GM19397 (cell line): ENCODE results near the gene SOX6.

Source experiments
- ATAC-seq: cut with Tn5 transposase; IDR thresholded peaks from one replicate; pipeline ENCODE4 v1.9.1; 2021; ENCODE audit warnings: mild to moderate bottlenecking, moderate library complexity; ENCODE audit not compliant: unreplicated experiment

Gene SOX6

DNA sequence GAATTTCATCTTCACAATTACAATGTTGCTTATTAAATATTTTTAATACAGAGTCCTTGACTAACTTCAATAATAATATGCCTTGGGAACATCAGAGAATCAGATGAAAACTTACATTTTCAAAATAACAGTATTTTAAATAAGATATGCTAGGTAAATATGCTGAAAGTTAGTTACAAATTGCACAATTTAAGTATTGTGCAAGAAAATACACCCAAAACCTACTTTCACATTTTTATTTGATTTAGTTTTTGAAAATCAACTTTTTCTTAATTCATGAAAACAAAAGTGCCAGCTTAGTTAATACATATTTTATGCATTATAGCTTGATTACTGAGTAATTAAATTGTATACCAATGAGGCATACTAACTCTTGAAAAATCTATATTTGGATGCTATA, 76.8 kb downstream of the SOX6 start:
- ATAC-seq, result no peak

DNA sequence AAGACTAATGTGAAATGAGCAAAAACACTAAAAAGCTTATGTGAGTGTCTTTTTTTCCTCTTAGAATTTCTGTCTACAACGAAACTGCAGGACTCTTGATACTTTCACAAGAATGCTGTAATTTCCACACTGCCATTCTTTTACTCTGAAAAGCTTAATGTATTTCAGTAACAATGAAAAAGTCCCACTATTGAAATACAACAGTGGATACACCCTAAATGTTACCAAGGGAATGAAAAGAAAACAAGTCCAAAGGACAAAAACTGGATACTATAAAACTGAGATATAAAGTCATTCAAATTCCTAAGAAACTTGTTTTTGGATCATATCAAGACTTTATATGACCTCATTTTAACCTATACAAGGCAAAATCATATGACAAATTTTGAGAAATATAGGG, 77.4 kb downstream of the SOX6 start:
- ATAC-seq, result no peak

DNA sequence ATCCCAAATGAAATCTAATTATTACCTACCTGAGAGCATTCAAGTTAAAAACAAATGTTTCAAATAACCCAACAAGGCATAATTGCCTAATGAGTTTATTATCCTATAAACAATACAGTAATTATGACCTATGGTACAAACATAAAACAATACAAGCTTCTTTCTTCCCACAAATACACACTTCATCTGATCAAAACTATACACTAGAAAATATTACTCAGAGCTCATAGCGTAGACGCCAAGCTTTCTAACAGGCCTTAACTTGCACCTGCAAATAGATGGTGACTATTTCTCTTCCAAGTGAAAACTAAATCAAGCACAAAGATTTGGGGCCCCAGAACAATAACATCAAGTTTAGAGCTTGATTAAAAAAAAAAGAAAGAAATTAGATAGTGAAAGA, 78.1 kb downstream of the SOX6 start:
- no peak for ATAC-seq

DNA sequence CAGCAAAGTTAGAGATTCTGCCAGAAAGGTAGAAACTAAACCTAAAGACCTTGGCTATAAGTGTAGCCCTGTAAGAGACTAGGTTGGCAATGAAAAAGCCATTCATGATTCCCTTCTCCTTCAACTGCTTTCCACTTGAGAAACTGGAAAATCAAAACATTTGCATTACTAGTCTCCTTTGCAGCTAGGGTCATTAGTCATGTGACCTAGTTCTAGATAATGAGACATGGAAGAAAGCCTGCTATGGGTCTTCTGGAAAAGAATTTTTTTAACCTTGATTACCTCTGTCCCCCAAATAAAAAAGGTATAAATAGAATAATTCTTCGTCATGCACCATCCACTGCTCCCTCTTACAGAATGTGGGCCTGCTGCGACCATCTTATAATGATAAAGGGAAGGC, 80.1 kb downstream of the SOX6 start:
- no peak for ATAC-seq

DNA sequence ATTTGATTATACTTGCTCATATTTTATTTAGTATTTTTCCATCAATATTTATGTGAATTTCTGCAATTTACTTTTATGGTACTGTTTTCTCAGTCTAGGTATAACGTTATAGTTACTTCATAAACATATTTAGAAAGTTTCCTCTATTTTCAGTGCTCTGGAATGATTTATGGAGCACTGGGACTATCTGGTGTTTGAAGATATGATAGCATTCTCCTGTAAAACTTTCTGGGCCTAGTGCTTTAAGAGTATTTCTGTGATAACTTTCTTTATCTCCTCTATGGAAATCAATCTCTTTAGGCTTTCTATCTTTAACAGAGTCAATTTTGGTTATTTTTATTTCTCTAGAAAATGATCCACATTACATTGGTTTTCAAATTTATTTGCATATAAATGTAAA, 85.1 kb downstream of the SOX6 start:
- no peak for ATAC-seq

DNA sequence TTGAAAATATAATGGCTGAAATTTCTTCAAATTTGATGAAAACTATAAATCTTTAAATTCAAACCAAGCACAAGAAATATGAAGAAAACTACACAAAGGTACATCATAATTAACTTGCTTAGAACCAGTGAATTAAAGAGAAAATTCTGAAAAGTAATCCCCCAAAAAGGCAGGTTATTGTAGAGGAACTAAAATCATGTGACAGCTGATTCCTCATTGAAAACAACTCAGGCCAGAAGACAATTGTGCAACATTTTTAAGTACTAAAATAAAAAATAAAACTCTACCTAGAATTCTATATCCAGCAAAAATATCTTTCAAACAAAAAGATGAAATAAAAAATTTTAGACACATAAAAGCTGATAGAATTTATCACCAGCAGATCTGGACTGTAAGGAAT, 90.3 kb downstream of the SOX6 start:
- no peak for ATAC-seq

DNA sequence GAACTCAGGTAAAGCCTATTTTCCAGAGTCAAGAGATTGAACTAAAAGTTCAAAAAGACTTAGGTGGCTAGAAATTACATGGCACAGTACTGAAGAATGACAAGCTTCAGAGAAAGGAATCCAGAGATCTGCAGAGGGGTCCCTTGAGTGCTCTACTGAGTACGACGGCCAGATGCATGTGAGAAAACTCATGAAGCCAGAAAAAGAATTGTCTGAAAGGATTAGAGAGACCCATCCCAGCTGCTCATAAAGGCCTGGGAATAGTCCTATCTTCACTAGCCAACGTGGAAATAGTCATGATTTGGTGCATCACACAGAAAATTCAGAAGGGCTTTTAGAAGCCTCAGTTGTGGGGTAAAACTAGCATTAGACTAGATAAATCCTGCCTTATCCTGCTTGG, 91.3 kb downstream of the SOX6 start:
- ATAC-seq, result no peak

DNA sequence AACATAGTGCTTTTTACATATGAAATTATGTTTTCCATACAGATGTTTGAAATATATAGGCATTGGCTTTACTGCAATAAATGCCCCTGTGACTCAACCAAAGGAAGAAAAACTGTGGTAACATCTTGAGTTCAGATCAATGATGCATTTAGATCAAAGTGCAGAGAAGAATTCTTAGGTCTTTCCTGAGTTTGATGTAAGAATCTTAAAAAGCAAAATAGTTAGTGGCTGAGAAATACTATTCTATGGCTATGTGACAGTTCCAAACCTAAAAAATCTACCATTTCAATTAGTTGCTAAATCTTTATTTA, 93.7 kb downstream of the SOX6 start:
- no peak for ATAC-seq

DNA sequence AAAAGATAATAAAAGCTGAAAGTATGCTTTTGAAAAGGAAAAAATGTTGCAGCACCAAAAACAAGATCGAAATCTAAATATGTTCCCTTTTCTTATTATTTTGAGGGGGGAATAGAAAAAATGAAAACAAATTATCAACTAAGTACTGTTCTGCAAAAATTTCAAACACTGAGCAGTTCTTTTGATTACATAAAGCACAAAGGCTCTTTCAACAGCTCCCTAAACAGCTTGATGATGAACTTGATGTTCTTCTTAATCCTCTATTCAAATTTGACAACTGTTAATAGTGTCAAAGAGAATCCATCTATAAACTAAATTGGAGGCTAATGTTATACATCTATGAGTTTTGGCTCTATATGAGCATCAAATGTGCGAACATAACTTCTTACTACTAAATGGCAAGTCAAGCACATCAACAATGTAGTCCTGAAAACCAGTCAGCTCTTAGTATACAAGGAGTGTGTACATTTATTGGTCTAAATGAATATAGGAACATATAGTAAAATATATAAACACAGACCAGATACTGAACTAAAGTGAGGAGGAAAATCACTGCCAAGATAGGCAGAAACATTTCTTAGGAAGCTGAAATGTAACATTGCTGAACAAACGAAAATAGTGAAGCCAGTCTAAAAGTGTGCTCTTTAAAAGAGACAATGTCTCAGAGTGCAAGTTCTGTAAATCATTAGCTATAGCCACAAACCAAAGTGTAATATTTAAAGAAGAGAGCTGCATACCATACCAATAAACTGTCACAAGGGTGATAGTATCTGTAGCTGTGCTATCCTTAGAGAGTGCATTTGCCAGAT, 94.3 kb downstream of the SOX6 start:
- peak; percentile 94 for ATAC-seq

DNA sequence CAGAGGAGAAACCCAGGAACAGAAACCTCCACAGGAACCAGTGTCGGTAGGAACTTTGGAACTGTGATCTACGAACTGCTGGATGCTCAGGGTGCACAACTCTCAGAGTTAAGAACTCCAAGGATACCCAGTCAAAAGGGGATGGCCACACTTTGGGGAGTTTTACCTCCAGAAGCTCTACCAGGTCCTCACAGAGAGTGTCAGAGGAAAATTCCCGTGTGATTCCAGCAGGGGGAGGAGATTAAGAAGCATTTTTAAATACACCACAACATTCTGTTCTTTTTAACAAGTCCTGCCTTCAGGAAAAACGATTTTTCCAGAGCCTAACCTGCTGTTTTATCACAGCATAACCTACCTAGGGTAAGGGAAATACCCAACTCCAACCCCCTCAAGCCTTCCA, 104.0 kb downstream of the SOX6 start:
- no peak for ATAC-seq

DNA sequence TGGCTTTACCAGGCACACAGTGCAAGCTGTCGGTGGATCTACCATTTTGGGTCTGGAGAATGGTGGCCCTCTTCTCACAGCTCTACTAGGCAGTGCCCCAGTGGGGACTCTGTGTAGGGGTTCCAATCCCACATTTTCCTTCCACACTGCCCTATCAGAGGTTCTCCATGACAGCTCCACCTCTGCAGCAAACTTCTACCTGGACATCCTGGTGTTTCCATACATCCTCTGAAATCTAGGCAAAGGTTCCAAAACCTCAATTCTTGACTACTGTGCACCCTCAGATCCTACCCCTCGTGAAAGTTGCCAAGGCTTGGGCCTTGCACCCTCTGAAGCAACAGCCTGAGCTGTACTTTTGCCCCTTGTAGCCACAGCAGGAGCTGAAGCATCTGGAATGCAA, 108.1 kb downstream of the SOX6 start:
- ATAC-seq, result no peak

DNA sequence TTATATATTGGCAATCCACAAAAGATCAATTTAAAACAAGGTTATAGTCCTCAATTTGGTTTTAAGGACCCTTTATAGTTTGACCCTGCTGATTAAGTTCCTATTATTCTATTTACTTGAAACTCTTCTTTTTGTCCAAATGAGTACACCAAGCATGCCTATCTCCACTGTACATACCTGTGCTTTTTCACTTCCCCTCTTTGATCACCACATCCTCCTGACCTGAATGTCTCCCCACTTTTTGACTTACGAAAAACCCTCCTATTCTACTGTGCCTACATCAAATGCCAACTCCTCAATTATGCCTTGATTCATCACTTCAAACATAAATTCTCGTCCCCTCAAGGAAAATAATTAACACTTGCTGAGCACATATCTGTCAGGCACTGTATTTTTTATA, 113.5 kb downstream of the SOX6 start:
- ATAC-seq, result peak; percentile 76

DNA sequence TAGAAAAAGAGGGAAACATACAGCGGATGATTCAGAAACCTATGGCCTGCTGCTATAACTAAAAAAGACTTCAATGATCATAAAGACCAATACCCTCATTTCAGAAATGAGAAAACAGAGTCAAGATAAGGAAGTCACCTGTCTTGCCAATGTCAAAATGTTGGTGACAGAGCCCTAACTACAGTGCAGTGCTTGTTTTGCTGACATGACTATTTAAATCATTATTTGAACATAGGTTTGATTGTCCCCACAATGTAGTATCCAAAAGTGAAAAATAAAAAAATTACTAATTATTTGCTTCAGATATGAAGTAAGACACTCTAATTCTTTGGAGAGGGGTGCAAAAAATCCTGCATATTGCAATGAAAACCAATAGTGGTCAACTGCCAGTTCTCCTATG, 115.7 kb downstream of the SOX6 start:
- no peak for ATAC-seq

DNA sequence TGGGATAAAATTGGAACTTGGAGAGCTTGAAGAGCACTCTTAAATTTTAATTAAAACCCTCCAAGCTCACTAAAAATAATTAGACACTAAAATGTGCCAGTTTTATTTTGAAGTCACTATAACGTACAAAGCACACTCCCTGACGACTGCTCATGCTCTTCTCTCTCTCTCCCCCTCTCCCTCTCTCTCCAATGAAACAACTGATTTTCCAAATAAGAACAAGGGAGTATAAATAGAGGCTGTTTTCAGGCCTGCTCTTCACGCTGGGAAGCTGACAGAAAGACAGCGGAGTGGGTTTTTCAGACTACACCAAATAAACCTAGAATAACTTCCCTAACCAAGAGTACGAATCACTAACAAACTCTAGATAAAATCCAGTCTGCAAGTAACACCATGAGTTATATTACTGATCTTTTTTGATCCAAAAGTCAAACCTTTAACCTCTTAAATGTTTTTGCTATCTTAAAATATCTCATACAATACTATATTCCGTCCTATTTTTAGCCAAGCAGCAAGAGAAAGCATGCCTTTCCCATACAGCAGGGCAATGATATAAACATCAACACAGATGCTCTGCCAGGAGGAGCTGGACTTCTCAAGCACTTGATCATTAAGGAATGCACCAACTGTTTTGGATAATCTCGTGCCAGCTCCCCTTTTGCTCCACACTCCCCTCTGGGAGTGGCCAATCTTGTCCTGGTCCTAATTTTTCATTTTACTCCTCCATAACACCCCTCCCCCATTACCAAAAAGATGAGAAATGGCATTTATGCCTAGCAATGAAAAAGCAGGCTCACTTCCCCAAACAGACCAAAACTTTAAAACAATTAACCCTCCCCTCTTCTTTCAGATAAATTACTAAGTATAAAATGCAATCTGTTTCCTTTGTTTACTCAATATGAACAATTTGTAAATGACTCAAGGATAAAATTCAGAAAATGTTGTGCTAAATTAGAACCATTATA, 116.9 kb downstream of the SOX6 start:
- no peak for ATAC-seq

DNA sequence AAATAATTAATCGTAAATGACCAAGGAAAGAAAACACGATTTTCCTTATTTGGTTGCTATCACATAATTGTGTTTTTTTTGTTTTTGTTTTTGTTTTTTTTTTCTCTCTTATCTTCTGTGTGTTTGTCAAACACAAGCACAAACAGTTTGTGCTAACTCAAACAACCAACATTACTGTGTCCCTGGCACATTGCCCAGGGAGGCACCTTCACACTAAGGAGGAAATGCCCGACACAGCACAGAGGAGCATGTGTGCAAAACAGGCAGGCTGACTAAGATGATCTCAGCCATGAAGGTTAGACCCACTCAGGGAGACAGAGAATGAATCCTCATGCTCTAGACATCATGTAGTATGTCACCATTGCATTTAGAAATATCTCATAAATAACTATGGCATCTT, 130.1 kb downstream of the SOX6 start:
- ATAC-seq, result no peak

DNA sequence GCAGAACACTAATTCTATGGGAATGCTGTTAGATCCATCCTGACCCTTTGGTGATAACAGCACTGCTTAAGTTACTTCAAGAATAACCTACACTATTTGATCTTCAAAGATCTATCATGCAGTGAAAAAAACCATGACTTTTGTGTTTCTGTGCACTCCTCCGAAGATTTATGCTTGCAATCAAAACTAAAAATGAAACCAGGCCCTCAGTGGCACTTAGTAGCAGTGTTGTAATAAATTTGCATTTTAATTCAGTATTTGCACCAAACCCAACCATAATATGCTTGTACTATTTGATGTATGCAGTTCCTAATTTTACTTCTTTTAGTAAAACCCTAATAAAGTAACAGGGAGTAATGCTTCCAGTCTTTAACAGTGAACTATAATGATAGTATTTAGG, 130.7 kb downstream of the SOX6 start:
- no peak for ATAC-seq

DNA sequence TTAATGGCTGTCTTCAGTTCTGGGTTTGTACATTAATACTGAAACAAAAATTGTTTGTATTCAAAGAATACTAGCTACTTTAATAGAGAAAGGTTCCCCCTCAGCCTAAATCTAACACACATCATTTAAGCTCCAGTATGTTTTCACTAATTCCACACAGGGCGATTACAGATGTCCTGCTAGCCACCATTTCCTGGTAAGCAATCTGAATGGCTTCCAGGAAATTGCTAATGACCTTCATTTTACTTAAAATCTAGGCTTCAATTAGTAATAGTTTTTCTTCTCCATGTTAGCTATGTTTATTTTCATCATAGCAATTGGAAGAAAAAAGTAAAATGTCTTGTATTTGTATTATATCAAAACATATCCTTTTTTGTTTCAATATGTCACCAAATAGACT, 132.8 kb downstream of the SOX6 start:
- ATAC-seq, result no peak

DNA sequence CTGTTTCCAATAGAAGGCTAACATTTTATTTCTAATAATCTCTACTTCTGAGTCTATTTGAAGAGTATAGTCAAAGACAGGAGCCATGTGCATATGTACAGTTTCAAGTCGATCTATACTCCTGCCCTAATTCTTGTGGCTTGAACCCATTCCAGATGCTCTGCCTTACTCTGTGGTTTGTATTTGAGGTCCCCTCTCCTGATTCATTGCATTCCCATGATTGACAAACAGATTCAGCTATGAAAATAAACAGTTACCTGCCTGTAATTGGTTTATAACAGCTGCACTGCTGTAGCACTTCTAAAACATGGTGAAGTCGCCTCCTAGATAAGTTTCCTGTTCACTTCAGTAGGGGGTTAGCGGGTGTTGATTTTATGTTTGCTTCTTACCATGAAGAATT, 138.7 kb downstream of the SOX6 start:
- no peak for ATAC-seq

DNA sequence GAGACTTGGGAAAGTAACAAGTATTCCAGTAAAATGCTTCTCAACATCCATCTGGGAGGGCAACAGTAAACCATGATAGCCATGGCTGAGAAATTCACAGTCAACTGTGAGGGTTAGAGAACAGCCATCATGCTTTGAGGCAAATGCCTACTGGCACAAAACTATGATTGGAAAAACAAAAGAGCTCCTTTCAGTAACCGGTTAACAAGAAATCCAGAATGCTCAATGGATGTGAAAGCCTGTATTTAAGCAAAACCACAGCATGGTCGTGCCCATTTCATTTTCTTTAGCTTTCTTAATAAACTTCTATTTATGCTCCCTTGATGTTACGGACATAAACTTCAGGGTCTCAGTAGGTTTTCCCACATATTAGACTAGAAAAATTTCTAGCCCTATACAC, 139.5 kb downstream of the SOX6 start:
- no peak for ATAC-seq

DNA sequence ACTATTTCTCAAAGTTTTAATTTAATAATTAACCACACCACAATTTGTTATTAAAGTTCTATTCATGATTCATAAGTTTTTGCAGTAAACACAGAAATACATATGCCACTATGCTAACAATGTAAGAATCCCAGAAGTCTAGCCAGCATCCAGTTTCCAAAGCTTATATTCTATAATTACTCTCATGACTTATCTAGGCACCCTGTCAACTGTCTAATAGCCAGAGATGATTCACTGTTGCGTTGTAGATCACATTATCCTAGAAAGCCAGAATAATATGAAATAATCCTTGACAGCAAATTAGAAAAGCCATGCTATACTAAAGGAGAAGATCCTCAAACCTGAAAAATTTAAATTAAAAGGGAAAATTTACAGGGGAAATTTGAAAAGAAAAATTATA, 141.0 kb downstream of the SOX6 start:
- no peak for ATAC-seq

DNA sequence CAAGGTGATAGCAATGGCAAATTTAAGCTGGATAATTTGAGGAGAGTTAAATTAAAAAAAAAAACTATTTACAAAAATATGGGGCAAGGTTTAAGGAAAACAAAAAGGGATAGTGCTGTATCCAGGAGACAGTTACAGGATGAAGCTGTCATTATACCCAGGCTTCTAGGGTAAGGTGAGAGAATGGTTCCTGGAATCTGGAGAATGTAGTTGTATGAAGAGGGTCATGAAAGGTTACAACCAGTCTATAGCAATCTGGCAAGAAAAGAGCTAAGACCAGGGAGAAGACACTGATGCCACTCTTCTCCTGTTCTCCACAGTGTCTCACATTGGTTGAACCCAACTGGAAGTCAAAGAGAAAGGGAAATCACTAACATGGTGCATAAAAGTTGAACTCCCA, 144.9 kb downstream of the SOX6 start:
- ATAC-seq, result no peak

DNA sequence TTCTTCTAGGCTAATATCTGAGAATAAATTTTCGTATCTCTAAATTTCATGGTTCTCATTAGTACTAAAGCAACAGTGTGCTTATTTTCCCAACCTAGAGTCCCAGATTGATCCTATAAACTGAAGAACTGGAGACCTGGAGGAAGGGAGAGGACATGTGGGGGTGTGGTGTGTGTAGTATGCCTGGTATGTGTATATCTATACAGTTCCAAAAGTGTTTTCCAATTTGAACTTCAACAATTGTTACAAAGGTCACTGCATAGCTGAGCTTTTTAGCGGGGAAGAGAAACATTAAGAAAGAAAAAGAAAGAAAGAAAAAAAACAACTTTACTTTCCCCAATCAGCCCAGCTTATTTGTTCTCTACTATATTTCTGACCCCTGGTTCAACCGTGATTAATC, 152.1 kb downstream of the SOX6 start:
- no peak for ATAC-seq
